NB4 (cell line): ENCODE measurements around the gene NTM.

Source experiments
- POLR2A ChIP-seq: IDR thresholded peaks from 2 replicates; pipeline ENCODE4 v1.6.1; 2011; ENCODE audit warnings: mild to moderate bottlenecking; ENCODE audit not compliant: insufficient read length; ENCODE audit errors: extremely low read depth
- TF ChIP-seq, protein P1 (sequence below): IDR thresholded peaks from one replicate; pipeline ENCODE4 v1.5.1; 2012; ENCODE audit warnings: low read depth, low read length

DNA sequence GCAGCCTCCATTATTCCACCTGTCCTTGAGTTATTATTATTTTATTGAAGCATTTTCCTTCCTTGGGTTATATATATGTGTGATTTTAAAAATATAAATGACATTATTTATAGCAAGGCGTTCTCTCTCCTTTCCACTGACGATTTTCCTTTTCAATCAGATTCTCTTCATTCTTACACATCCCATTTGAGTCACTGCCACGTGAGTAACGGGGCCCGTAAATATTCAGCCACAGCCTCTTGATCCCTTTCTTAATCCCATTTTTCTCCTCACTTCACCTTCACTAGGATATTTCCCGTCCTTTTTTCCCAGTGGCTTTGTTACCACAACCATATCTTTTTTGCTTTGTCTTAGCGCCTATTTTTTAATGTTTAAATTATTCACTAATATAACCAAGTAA lies 396.2 kb downstream of the NTM start:
- TF ChIP-seq, protein P1, sequence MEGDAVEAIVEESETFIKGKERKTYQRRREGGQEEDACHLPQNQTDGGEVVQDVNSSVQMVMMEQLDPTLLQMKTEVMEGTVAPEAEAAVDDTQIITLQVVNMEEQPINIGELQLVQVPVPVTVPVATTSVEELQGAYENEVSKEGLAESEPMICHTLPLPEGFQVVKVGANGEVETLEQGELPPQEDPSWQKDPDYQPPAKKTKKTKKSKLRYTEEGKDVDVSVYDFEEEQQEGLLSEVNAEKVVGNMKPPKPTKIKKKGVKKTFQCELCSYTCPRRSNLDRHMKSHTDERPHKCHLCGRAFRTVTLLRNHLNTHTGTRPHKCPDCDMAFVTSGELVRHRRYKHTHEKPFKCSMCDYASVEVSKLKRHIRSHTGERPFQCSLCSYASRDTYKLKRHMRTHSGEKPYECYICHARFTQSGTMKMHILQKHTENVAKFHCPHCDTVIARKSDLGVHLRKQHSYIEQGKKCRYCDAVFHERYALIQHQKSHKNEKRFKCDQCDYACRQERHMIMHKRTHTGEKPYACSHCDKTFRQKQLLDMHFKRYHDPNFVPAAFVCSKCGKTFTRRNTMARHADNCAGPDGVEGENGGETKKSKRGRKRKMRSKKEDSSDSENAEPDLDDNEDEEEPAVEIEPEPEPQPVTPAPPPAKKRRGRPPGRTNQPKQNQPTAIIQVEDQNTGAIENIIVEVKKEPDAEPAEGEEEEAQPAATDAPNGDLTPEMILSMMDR, result no peak
- no peak for TF ChIP-seq POLR2A
